Naive thymus-derived CD4-positive, alpha-beta T cell (primary cell): Measurements from ENCODE around the gene SH2D6. TPM values are rescaled to one million over a fixed set of nuclear protein-coding genes. Genes with fewer than 3 reads are reported as not detected.
A peak's percentile ranks its signal among the peaks of the same experiment; 100 is the strongest.

ENCODE experiments used
- ATAC-seq: fragments of 150-1000 bp; cut with Tn5 transposase; 2 replicates; pipeline ENCODE4 v1.10.0; 2021; ENCODE audit warnings: mild to moderate bottlenecking, moderate library complexity
- CTCF ChIA-PET: fragments of 350-600 bp; sonication (Branson Sonifier 250); formaldehyde crosslinking; loops from one replicate; lab custom pipeline; 2021; ENCODE audit warnings: antibody characterized with exemption; lab: Charles Lee
- POLR2A ChIA-PET: fragments of 350-600 bp; sonication (Branson Sonifier 250); formaldehyde crosslinking; loops from one replicate; lab custom pipeline; 2021; ENCODE audit warnings: antibody characterized with exemption, inconsistent platforms; lab: Charles Lee
- DNase-seq, 9 donors: peaks; one replicate each; pipeline versions ENCODE4 v3.0.0 to v3.0.0-alpha.2; 2020 to 2022; ENCODE audit warnings: mixed read lengths in 1 of 9
- H3K27ac ChIP-seq: one replicate; pipeline ENCODE4 v1.7.0; 2013; ENCODE audit warnings: mild to moderate bottlenecking, low read depth, low read length, moderate library complexity
- H3K27me3 ChIP-seq, 2 donors: one replicate each; pipeline ENCODE4 v1.7.0; 2013; ENCODE audit warnings: low read length in 2 of 2, mild to moderate bottlenecking in 2 of 2, moderate library complexity in 2 of 2; ENCODE audit not compliant: control insufficient read depth in 2 of 2, insufficient read depth in 2 of 2
- H3K36me3 ChIP-seq, 3 experiments: 1 replicate in 2 of 3; 2 replicates in 1 of 3; pipeline ENCODE4 v1.7.0; 2013; ENCODE audit warnings: low read length in 3 of 3, mild to moderate bottlenecking in 3 of 3, moderate library complexity in 1 of 3; ENCODE audit not compliant: insufficient read depth in 3 of 3, control insufficient read depth in 2 of 3
- H3K4me1 ChIP-seq, 2 donors: one replicate each; pipeline ENCODE4 v1.7.0; 2013; ENCODE audit warnings: low read length in 2 of 2, mild to moderate bottlenecking in 2 of 2, moderate library complexity in 1 of 2; ENCODE audit not compliant: control insufficient read depth in 2 of 2, insufficient read depth in 2 of 2
- H3K4me3 ChIP-seq: 2 replicates; pipeline ENCODE4 v1.7.0; 2013; ENCODE audit warnings: mild to moderate bottlenecking, low read length
- H3K9me3 ChIP-seq, 3 experiments: 1 replicate in 2 of 3; 2 replicates in 1 of 3; pipeline ENCODE4 v1.7.0; 2013; ENCODE audit warnings: low read length in 3 of 3; ENCODE audit not compliant: control insufficient read depth in 2 of 3
- H3K27ac Mint-ChIP-seq, 9 donors: one replicate each; pipeline ENCODE4 v1.8.0; 2020 to 2022; ENCODE audit warnings: mixed read lengths in 9 of 9, mild to moderate bottlenecking in 8 of 9, moderate library complexity in 5 of 9, inconsistent platforms in 2 of 9
- H3K27me3 Mint-ChIP-seq, 5 donors: one replicate each; pipeline ENCODE4 v1.8.0; 2021 to 2022; ENCODE audit warnings: mixed read lengths in 5 of 5, mild to moderate bottlenecking in 1 of 5
- H3K36me3 Mint-ChIP-seq, 5 donors: one replicate each; pipeline ENCODE4 v1.8.0; 2020 to 2022; ENCODE audit warnings: mixed read lengths in 5 of 5, mild to moderate bottlenecking in 3 of 5, inconsistent platforms in 1 of 5
- H3K4me1 Mint-ChIP-seq, 7 donors: one replicate each; pipeline ENCODE4 v1.8.0; 2020 to 2022; ENCODE audit warnings: mixed read lengths in 7 of 7, mild to moderate bottlenecking in 3 of 7, inconsistent platforms in 1 of 7
- H3K4me3 Mint-ChIP-seq, 10 donors: one replicate each; pipeline ENCODE4 v1.8.0; 2020 to 2022; ENCODE audit warnings: mild to moderate bottlenecking in 10 of 10, mixed read lengths in 10 of 10, moderate library complexity in 6 of 10, inconsistent platforms in 2 of 10
- H3K9me3 Mint-ChIP-seq, 11 donors: one replicate each; pipeline ENCODE4 v1.8.0; 2020 to 2022; ENCODE audit warnings: mixed read lengths in 11 of 11, mild to moderate bottlenecking in 4 of 11, inconsistent platforms in 1 of 11, moderate library complexity in 1 of 11
- intact Hi-C, 2 donors: fragments of 100-400 bp; cut with micrococcal nuclease; formaldehyde crosslinking; loops; one replicate each; pipeline ENCODE4 v1.15.1; 2023
- polyA plus RNA-seq, 2 donors: library from polyadenylated mRNA; unstranded; fragments of 300-500 nt; fragmentation: Illumina TruSeq; gene quantifications; one replicate each; pipeline ENCODE4 v1.2.3, GENCODE V29; 2021
- total RNA-seq, 6 experiments: library from RNA in 5 of 6; stranded (reverse) in 5 of 6; gene quantifications; 1 replicate in 5 of 6; 2 replicates in 1 of 6; pipeline ENCODE4 v1.2.3 and lab custom pipeline; 2021 to 2026

SH2D6 gene
- total and polyA plus RNA-seq, 7 experiments from 2014 or later: 0.48 to 1.1 (median 0.94) TPM; not detected in 4

DNA sequence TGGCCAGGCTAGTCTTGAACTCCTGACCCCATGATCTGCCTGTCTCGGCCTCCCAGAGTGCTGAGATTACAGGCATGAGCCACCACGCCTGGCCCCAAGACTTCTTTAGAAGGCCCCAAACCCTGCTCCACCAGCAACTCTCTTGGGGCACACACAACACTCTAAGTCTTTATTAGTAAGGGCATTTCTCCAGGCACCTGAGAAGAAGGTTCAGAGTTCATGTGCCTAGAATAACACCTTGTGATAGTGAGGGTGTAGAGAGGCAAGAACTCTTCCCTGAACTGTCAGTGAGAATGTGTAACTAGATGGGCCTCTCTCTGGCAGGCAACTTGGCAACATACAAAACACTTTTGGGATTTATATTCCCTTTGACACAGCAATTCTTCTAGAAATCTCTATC lies 43.8 kb downstream of the SH2D6 start:
- Mint-ChIP-seq H3K9me3 (no peaks in the 10 kb centered on the region), H3K36me3 (no peaks in the 10 kb centered on the region), H3K4me1 (peaks cover 0 to 1% (median 0%) of the 10 kb centered on the region in 7 donors), H3K4me3 (no peak overlapping the region), H3K27me3 (peaks cover 0 to 8% (median 0%) of the 10 kb centered on the region in 5 donors), H3K27ac (no peak overlapping the region)
- DNase-seq (no peak), ATAC-seq (no peak)
- POLR2A ChIA-PET: interaction anchor here (0.6 kb wide), 1 partner anchor 488 kb away, joined by 3 read pairs; no protein-coding TSS in a partner anchor
- no peaks in the 10 kb centered on the region for H3K9me3 ChIP-seq
- H3K4me1 ChIP-seq: no peaks in the 10 kb centered on the region
- H3K36me3 ChIP-seq: no peaks in the 10 kb centered on the region
- H3K27ac ChIP-seq: no peak overlapping the region
- intact Hi-C loops: loop anchor here in 1 of 2 donors (10.0 kb wide), 1 partner anchor 62 kb away; no protein-coding TSS in a partner anchor
- no peak overlapping the region for H3K4me3 ChIP-seq
- CTCF ChIA-PET: no interaction called here
- H3K27me3 ChIP-seq: no peaks in the 10 kb centered on the region

- no peak overlapping the region for H3K4me3 Mint-ChIP-seq
- intact Hi-C loops: loop anchor here in 1 of 2 donors (10.0 kb wide), 1 partner anchor 57 kb away; no protein-coding TSS in a partner anchor
- no peaks in the 10 kb centered on the region for H3K27me3 Mint-ChIP-seq
- DNase-seq (no peak), ATAC-seq (no peak)
- Histone ChIP-seq H3K9me3 (no peaks in the 10 kb centered on the region), H3K4me3 (no peak overlapping the region), H3K27me3 (no peaks in the 10 kb centered on the region), H3K4me1 (no peaks in the 10 kb centered on the region), H3K27ac (no peak overlapping the region), H3K36me3 (no peaks in the 10 kb centered on the region)
- ChIA-PET CTCF (no interaction called here), POLR2A (no interaction called here)
- peaks cover 0 to 1% (median 0%) of the 10 kb centered on the region in 7 donors for H3K4me1 Mint-ChIP-seq
- H3K9me3 Mint-ChIP-seq: no peaks in the 10 kb centered on the region
- no peaks in the 10 kb centered on the region for H3K36me3 Mint-ChIP-seq
- no peak overlapping the region for H3K27ac Mint-ChIP-seq
Measured at GRCh38 chr2:85468096-85468703, 49.7 kb downstream of the SH2D6 start.

- intact Hi-C loops: loop anchor here in 1 of 2 donors (10.0 kb wide), 1 partner anchor 56 kb away; no protein-coding TSS in a partner anchor
- H3K36me3 Mint-ChIP-seq: no peaks in the 10 kb centered on the region
- H3K27ac ChIP-seq: no peak overlapping the region
- no peak for DNase-seq
- H3K27me3 Mint-ChIP-seq: peaks cover 0 to 5% (median 0%) of the 10 kb centered on the region in 5 donors
- H3K27me3 ChIP-seq: no peaks in the 10 kb centered on the region
- H3K4me3 ChIP-seq: no peak overlapping the region
- no peaks in the 10 kb centered on the region for H3K9me3 ChIP-seq
- H3K4me1 Mint-ChIP-seq: peaks cover 0 to 1% (median 0%) of the 10 kb centered on the region in 7 donors
- CTCF ChIA-PET: no interaction called here
- H3K27ac Mint-ChIP-seq: no peak overlapping the region
- POLR2A ChIA-PET: no interaction called here
- H3K4me1 ChIP-seq: no peaks in the 10 kb centered on the region
- H3K36me3 ChIP-seq: no peaks in the 10 kb centered on the region
- no peaks in the 10 kb centered on the region for H3K9me3 Mint-ChIP-seq
- no peak overlapping the region for H3K4me3 Mint-ChIP-seq
- ATAC-seq: no peak
Measured at GRCh38 chr2:85468704-85469349, 50.3 kb downstream of the SH2D6 start.

- Histone ChIP-seq H3K36me3 (no peaks in the 10 kb centered on the region), H3K27me3 (peaks cover 0 to 4% of the 10 kb centered on the region in 2 donors), H3K27ac (no peak overlapping the region), H3K4me3 (no peak overlapping the region), H3K9me3 (no peaks in the 10 kb centered on the region), H3K4me1 (no peaks in the 10 kb centered on the region)
- ChIA-PET POLR2A (interaction anchor here (0.7 kb wide), 1 partner anchor 150 kb away, joined by 4 read pairs; no protein-coding TSS in a partner anchor), CTCF (no interaction called here)
- intact Hi-C loops: no loop called here
- Mint-ChIP-seq H3K36me3 (no peaks in the 10 kb centered on the region), H3K27me3 (peaks cover 0 to 7% (median 0%) of the 10 kb centered on the region in 5 donors), H3K4me3 (no peak overlapping the region), H3K4me1 (no peaks in the 10 kb centered on the region), H3K27ac (no peak overlapping the region), H3K9me3 (no peaks in the 10 kb centered on the region)
- DNase-seq (no peak), ATAC-seq (peak; percentile 49)
Measured at GRCh38 chr2:85470850-85471800, 52.6 kb downstream of the SH2D6 start.

GRCh38 chr2:85472261-85472660 lies 53.7 kb downstream of the SH2D6 start:
- Histone ChIP-seq H3K4me3 (no peak overlapping the region), H3K9me3 (no peaks in the 10 kb centered on the region), H3K4me1 (no peaks in the 10 kb centered on the region), H3K27me3 (peaks cover 0 to 4% of the 10 kb centered on the region in 2 donors), H3K36me3 (no peaks in the 10 kb centered on the region), H3K27ac (no peak overlapping the region)
- Mint-ChIP-seq H3K27me3 (peaks cover 0 to 7% (median 0%) of the 10 kb centered on the region in 5 donors), H3K27ac (no peak overlapping the region), H3K4me1 (no peaks in the 10 kb centered on the region), H3K36me3 (no peaks in the 10 kb centered on the region), H3K4me3 (no peak overlapping the region), H3K9me3 (no peaks in the 10 kb centered on the region)
- no peak for ATAC-seq
- no peak for DNase-seq
- ChIA-PET POLR2A (no interaction called here), CTCF (interaction anchor here (1.1 kb wide), 1 partner anchor 102 kb away, joined by 5 read pairs; no protein-coding TSS in a partner anchor)
- intact Hi-C loops: no loop called here

DNA sequence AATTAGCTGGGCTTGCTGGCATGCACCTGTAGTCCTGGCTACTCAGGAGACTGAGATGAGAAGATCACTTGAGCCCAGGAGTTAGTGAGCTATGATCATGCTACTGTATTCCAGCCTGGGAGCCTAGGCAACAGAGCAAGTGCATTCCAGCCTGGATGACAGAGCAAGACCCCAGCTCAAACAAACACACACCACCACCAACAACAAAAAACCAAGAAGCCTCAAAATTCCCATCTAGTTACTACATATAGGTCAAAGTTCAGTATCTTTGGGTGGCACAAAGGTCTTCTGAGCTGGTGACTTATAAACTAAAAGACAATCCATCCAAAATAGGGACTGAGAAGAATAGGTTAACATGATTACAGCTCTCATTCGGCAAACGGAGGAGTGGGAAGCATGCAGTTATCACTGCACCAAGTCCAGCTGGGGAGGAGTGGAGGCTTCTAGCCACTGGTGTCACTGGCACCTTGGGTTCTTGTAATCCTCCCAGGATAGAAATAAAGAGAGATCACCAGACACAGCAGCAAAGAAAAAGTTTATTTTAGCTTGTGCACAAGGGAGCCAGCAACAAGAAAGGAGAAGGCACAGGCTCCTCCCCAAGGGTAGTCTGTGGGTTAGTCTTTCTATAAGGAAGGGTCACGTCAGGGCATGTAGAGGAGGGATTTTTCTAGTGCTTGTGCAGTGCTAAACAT lies 57.4 kb downstream of the SH2D6 start:
- no peaks in the 10 kb centered on the region for H3K4me1 Mint-ChIP-seq

More for the DNA sequence above, 57.4 kb downstream of the SH2D6 start:
- ChIA-PET POLR2A (no interaction called here), CTCF (interaction anchor here (0.6 to 1.4 kb wide), 4 partner anchors 35 to 83 kb away, joined by 3 to 5 read pairs (median 4); partner anchors contain the start of gene MAT2A)
- no peak overlapping the region for H3K4me3 Mint-ChIP-seq
- no peaks in the 10 kb centered on the region for H3K36me3 ChIP-seq
- no peaks in the 10 kb centered on the region for H3K36me3 Mint-ChIP-seq
- H3K27me3 Mint-ChIP-seq: peaks cover 0 to 7% (median 0%) of the 10 kb centered on the region in 5 donors
- H3K27ac ChIP-seq: no peak overlapping the region
- H3K4me1 ChIP-seq: no peaks in the 10 kb centered on the region
- H3K9me3 Mint-ChIP-seq: no peaks in the 10 kb centered on the region
- no peak for DNase-seq
- H3K9me3 ChIP-seq: no peaks in the 10 kb centered on the region
- no peak overlapping the region for H3K27ac Mint-ChIP-seq
- peaks cover 0 to 4% of the 10 kb centered on the region in 2 donors for H3K27me3 ChIP-seq
- intact Hi-C loops: no loop called here
- no peak for ATAC-seq
- no peak overlapping the region for H3K4me3 ChIP-seq
